GM12872 (cell line): ENCODE measurements around the gene WDR18.
A peak's percentile ranks its signal among the peaks of the same experiment; 100 is the strongest.

Experiments
- CTCF ChIP-seq: IDR thresholded peaks from 3 replicates; pipeline ENCODE4 v1.5.1; 2011; ENCODE audit warnings: low read depth, mild to moderate bottlenecking, low read length, moderate library complexity; ENCODE audit not compliant: insufficient read depth

Gene WDR18

DNA sequence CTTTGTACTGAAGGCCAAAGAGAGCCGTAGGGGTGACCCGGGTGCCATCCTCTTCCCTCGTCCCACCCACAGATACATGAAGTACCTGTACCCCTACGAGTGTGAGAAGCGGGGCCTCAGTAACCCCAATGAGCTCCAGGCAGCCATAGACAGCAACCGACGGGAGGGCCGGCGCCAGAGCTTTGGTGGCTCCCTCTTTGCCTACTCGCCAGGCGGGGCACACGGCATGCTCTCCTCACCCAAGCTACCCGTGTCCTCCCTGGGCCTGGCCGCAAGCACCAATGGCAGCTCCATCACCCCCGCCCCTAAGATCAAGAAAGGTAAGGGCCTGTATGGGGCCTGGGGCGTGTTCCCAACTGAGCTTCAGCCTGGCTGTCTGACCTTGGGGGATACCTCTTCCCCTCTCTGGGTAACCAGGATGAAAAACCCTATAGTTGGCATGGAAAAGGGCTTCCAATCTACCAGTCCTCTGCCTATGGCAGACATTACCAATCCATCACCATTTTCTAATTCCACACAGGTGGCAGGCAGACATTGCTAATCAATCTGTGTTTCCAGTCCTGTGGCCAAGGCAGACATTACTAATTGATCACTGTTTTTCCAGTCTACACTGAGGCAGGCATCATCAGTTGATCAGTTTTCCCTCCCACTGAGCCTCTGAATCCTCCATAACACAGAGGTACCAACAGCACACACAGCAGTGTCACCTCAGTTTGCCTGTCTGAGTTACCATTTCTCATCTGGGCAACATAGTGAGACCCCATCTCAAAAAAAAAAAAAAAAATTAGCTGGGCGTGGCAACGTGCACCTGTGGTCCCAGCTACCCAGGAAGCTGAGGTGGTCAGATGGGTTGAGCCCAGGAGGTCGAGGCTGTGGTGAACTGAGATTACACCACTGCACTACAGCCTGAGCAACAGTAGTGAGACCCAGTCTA lies 19.1 kb upstream of the WDR18 start:
- TF ChIP-seq CTCF: no peak

DNA sequence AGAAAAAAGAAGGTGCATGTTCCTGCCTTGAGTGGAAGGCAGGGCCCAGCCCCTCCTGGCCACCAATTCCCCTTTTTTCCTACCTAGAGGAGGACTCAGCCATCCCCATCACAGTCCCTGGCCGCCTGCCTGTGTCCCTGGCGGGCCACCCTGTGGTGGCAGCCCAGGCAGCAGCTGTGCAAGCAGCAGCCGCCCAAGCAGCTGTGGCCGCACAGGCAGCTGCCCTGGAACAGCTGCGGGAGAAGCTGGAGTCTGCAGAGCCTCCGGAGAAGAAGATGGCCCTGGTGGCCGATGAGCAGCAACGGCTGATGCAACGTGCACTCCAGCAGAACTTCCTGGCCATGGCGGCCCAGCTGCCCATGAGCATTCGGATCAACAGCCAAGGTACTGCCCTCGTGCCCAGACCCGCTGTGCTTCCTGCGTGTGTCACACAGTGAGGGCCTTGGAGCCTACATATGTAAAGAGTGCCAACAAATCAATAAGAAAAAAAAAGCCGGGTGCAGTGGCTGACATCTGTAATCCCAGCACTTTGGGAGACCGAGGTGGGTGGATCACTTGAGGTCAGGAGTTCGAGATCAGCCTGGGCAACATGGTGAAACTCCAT lies 17.6 kb upstream of the WDR18 start:
- TF ChIP-seq CTCF: no peak

DNA sequence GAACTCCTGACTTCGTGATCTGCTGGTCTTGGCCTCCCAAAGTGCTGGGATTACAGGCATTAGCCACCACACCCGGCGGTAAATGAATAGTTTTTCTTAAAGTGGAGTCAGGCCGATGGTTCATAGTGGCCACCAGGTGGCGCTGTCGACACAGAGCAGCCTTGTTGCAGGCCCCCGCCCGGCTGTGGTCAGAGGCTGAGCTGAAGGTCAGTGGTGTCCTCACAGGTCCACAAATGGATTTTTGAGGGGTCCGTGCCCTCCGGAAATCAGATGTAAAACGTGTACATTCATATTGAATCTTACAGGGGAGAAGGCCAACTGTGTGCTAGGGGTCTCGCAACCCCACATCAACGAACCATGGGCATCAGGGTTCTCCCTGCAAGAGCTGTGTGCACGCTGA lies 13.4 kb upstream of the WDR18 start:
- TF ChIP-seq CTCF: peak; percentile 62

DNA sequence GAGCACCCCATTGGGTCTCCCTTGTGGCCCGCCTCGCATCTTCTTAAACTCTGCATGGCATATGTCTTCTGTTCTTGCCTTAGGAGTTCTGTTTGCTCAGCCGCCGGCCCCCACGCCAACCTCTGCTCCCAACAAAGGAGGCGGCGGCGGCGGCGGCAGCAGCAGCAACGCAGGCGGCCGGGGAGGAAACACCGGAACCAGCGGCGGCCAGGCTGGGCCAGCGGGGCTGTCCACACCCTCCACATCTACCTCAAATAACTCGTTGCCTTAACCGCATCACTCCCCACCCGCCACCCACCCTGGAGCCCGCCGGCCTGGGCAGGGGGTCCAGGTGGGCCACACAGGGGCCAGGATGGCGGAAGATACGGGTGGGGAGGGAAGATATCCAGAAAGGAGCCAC lies 12.3 kb upstream of the WDR18 start:
- no peak for TF ChIP-seq CTCF

GRCh38 chr19:972281-972680 lies 11.9 kb upstream of the WDR18 start:
- no peak for TF ChIP-seq CTCF

GRCh38 chr19:973726-974563 lies 10.2 kb upstream of the WDR18 start:
- TF ChIP-seq CTCF: no peak
